ENCODE measurements around the gene FPGS.

- TF ChIP-seq ZNF121 (CRISPR knock-in tag; IDR thresholded peaks at IDR 0.05) (no peak), NFATC4 (CRISPR knock-in tag; IDR thresholded peaks at IDR 0.05) (no peak), CTCF (IDR thresholded peaks at IDR 0.05) (no peak), NFYB (CRISPR knock-in tag; conservative IDR thresholded peaks at IDR 0.05; ENCODE audit: low read depth) (no peak), CREB1 (CRISPR knock-in tag; IDR thresholded peaks at IDR 0.05) (no peak), ZNF416 (CRISPR knock-in tag; IDR thresholded peaks at IDR 0.05) (no peak), NR2C2 (CRISPR knock-in tag; IDR thresholded peaks at IDR 0.05) (no peak), FOXK1 (CRISPR knock-in tag; IDR thresholded peaks at IDR 0.05) (no peak), FOXP4 (CRISPR knock-in tag; IDR thresholded peaks at IDR 0.05) (no peak), RELA (CRISPR knock-in tag; IDR thresholded peaks at IDR 0.05; ENCODE audit: borderline replicate concordance) (no peak), TEAD4 (CRISPR knock-in tag; IDR thresholded peaks at IDR 0.05) (no peak)
These were observed 35.8 kb downstream of the FPGS start for GRCh38 chr9:127838375-127839078.

Data from WTC11 (cell line).